GM18502 (cell line): ENCODE data around the gene SEC14L6.
"Not testable (repeated sequence)": the region's sequence is repeated elsewhere in the genome, so short reads cannot be mapped to it uniquely, and the experiment has no call there.

Experiments used
- ATAC-seq: cut with Tn5 transposase; IDR thresholded peaks from one replicate; pipeline ENCODE4 v1.9.1; 2021; ENCODE audit warnings: mild to moderate bottlenecking; ENCODE audit not compliant: unreplicated experiment, poor library complexity

Gene SEC14L6

DNA sequence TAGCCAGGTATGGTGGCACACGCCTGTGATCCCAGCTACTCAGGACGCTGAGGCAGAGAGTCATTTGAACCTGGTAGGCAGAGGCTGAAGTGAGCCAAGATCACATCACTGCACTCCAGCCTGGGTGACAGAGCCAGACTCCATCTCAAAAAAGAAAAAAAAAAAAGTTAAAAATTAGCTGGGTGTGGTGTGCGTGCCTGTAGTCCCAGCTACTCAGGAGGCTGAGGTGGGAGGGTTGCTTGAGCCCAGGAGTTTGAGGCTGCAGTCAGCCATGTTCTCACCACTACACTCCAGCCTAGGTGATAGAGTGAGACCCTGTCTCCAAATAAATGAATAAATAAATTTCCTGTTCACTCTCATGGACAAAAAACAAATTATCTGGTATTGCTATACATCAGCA, 5.0 kb downstream of the SEC14L6 start:
- ATAC-seq = not testable (repeated sequence)

DNA sequence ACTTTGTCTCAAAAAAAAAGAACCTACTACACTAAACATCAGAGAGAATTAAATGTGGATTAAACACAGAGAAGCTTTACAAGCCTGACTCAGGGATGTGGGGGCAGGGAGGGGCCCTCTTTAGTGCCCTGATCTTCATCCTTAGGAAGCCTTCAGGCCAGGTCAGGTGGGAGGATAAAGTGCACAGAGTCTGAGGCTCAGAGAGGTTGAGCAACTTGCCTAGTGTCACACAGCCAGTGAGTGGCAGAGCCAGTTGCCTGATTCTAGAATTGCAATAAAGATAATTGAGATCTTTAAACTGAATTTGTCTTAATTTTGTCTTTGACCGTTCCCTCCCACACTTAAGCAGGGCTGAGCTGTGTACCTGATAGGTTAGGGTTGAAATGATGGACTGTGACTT, 7.2 kb downstream of the SEC14L6 start:
- ATAC-seq = no peak

DNA sequence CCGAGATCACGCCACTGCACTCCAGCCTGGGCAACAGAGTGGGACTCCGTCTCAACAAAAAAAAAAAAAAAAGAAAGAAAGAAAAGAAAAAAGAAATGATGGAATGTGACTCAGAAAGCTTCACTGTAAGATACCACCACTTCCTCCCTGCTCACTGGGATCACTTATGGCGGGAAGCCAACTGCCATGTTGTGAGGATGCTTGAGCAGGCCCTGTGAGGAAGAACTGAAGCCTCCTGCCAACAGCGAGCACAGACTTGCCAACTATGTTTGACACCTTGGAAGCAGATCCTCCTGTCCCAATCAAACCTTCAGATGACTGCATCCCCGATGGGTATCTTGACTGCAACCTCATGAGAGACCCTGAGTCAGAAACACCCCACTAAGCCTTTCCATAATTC, 8.3 kb downstream of the SEC14L6 start:
- ATAC-seq = no peak

DNA sequence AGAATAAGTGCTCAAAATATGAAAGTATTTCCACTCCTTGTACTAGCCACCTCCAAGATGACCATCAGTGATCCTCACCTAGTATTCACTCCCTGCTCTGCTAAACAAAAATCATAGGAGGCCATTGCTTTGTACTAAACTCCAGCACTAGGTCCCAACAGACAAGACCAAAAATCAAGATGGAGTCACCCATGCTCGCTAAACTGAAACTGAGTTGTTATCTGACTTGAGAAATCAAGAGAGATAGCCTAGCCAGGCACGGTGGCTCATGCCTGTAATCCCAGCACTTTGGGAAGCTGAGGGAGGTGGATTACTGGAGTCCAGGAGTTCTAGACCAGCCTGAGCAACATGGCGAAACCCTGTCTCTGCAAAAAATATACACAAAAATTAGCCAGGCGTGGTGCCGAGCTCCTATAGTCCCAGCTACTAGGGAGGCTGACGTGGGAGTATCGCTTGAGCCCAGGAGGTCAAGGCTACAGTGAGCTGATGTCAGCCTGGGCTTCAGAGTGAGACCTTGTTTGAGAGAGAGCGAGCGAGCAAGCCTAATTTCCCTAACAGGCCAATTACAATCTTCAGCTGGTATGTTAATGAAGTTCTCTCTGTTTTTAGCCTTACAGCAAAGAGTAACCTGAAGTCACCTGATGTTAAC, 9.3 kb downstream of the SEC14L6 start:
- no peak for ATAC-seq

DNA sequence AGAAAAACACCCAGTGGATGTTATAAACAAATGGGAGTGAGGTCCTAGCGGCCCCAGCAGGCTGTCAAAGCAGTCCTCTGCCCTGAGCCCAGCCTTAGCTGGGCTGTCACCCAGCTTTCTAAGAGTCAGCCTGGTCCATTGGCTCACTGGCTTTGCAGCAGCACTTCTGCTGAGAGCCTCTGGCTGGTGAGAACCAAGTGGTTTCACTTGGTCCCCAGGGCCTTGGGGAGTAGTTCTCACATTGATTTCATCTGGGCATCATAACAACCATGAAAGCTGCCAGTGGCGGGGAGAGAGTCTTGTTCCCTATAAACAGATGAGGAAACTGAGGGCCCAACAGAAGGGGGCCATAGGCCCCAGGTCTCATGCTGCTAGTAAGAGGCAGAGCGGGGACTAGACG, 11.4 kb downstream of the SEC14L6 start:
- no peak for ATAC-seq

DNA sequence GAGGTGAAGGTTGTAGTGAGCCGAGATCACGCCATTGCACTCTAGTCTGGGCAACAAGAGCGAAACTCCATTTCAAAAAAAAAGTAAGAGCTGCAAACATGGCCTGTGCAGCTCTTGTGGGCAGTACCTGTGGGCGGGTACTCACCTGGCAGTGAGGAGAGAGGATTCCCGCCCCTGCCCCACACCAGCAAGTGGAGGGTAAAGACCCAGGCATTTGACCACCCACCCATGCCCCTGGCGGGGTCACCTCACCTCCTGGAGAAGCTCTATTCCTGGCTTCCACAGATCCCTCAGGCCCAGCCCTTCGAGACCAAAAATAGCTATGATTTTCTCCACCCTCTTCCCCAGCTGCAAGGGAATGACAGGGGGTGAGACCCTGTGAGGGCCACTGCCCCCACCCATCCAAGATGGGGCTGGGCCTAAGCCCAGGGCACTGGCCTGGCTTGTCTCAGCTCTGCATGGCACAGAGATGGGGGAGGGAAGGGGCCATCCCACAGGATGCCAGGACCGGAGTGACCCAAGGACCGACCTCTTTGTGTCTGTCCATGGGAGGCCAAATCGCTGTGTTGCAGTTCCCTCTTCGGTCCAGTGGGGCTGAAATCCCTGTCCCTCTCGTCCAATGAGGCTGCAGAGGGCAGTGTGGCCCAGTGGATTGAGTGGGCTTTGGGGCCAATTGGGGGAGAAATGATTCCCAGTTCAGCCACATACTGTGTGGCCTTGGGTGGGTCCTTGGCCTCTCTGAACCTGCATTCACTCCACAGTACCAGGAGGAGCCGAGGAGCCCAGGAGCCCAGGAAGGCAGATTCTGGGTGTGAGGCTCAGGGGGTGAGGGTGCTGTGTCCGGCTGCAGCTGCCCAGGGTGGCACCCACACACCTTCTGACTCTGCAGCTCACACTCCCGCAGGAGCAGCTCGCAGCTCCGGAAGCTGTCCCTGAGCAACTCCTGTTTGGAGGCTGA, 14.6 kb downstream of the SEC14L6 start:
- no peak for ATAC-seq

DNA sequence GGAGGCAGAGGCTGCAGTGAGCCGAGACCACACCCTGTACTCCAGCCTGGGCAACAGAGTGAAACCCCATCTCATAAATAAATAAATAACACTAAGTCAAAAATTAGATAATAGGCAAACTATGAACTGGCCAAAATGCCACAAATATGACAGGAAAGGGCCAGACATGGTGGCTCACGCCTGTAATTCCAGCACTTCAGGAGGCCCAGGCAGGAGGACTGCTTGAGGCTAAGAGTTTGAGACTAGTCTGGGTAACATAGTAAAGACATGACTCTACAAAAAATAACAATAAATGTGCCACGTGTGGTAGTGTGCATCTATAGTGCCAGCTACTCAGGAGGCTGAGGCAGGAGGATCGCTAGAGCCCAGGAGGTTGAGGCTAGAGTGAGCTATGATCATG, 19.9 kb downstream of the SEC14L6 start:
- ATAC-seq = no peak

DNA sequence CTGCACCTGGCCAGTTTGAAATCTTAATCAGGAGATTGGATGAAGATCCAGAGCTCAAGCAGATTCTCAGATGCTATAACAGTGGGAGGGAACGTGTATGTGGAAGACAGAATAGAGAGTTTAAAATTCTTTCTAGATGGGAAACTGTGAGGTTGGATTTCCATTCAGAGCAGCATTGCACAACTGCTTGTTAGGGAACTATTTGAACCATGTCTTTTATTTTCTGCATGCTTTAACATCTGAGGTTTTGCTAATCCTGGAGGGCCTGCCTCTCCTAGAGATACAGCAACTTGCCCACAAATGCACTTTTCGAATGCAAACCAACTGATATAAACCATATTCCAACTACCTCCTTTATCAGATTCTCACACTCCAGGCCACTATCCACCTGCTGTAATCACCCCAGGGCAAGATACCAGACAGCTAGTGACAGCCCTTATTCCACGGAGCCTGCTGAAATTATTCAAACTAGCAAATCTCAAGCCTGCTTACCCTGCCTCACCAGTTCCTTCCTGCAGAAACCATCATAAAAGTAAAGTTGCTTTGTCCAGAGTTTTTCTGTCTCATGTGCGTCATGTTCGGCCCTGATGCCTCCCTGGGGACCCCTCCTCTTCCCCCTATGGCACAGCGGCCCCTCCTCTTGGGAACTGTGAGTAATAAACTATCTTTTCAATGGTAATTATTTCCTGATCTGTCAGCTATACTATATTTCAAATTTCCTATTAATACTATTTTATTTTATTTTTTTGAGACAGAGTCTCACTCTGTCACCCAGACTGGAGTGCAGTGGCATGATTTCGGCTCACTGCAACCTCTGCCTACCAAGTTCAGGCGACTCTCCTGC, 22.7 kb downstream of the SEC14L6 start:
- no peak for ATAC-seq

DNA sequence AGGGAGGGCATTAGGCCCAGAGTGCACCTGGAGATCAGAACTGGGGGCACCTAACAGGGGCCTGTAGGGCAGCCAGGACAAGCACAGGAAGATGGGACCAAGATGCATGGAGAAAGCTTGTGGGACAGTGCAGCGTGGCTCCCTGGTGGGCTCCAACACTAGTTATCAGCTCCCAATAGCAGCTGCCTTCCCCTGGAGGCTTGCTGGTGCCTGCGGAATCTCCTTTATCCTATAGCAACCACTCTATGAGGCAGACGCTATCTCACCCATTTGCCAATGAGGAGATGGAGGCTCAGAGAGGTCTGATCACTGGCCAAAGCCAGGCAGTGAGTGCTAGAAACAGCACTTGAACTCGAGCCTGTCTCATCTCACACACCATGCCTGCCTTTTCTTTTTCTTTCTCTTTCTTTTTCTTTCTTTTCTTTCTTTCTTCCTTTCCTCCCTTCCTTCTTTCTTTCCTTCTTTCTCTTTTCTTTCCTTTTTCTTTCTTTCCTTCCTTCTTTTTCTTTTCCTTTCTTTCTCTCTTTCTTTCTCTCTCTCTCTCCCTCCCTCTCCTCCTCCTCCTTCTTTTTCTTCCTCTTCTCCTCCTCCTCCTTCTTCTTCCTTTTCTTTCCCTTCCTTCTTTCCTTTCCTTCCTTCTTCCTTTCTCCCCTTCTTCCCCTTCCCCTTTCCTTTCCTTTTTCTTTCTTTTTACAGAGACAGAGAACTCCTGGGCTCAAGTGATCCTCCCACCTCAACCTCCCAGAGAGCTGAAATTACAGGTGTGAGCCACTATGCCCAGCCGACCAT, 25.0 kb downstream of the SEC14L6 start:
- no peak for ATAC-seq

DNA sequence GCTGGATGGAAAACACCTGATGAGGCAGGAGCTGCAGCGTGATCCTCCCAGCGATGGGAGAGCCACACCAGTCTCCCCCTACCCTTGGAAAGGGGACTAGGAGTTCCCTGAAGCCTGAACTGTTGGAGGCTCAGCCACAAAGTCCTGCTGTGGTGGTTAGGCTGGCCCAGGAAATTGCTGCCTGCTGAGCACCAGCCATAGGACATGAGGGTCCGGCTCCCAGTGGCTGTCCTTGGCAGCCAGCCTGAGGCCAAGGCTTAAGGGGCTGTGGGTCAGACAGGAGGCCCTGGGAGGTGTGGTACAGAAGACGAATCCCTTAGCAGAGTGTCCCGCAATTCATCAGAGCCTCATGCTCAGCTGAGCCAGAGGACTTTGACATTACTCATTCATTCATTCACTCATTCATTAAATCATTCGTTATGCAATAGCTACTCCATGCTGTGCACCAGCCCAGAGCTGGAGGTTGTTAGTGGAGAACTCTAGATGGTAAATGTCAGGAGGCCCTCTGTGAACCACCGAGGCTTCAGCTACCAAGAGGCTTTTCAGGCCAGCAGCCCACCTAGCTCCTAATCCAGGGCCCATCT, 26.6 kb downstream of the SEC14L6 start:
- no peak for ATAC-seq

DNA sequence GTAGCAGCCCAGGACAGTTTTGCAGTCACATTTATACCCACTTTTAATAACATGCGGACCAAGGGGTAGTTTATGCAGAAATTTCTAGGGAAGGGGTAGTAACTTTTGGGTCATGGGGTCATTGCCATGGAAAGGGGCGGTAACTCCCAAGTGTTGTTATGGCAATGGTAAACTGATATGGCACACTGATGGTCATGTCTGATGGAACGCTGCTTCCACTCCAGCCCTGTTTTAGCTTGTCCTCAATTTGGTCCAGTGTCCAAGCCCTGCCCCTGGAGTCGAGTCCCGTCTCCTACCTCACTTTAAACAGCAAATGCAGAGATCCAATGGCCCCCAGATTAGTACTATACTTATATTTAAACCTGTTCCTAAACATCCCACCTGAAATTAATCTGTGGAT, 29.8 kb downstream of the SEC14L6 start:
- no peak for ATAC-seq

DNA sequence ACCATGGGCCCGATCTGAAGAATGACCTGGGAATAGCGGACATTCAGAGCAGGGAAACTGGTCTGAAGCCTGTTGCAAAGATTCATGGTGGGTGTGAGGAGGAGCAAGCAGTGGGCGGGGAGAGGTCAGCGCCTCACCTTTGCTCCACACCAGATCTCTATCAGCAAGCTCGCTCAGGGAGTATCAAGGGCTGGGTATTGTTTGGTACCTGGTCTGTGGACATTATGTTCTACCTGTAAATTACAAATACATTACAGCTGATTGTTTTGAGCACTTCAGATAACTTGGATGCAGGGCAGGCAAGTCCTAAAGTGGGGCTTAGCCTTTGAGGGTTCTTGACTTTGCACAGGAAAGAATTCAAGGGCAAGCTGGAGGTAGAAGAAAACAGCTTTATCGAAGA, 30.3 kb downstream of the SEC14L6 start:
- no peak for ATAC-seq

DNA sequence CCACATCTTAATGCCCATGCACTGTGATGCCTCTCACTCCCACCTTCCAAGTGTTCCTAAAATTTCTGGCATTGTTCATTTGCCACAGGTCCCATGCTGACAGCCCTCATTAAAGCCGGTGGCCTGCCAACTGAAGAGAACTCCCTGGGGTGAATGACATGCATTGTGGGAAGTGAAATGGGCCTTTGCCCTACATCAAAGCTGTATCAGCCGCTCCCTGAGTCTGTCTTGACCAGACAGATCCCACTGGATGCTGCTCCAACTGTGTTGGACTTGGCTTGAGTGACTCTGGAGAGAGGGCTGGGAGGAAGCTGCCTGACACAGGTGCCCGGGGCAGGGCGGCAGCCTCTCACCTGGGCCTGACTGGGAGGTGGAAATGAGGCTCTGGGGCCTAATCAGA, 32.3 kb downstream of the SEC14L6 start:
- ATAC-seq = no peak

DNA sequence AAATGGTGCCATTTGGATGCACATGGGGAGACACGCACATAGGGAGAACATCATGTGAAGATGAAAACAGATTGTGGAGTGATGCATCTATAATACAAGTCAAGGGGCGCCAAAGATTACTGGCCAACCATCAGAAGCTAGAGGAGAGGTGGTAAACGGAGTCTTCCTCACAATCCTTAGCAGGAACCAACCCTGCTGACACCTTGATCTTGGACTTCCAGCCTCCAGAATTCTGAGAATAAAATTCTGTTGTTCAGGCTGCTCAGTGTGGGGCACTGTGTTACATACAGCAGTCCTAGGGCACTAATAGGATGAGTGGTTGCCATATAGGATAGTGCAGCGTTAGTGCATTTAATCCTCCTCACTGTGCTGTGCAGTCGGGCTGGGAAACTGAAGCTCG, 33.1 kb downstream of the SEC14L6 start:
- no peak for ATAC-seq

DNA sequence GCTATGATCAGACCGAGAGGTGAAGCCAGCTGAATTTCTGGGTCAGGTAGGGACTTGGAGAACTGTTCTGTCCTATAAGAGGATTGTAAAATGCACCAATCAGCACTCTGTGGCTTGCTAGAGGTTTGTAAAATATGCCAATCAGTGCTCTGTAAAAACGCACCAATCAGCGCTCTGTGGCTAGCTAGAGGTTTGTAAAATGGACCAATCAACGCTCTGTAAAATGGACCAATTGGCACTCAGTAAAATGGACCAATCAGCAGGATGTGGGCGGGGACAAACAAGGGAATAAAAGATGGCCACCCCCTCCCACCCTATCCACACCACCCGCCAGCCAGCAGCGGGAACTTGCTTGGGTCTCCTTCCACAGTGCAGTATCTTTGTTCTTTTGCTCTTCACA, 34.6 kb downstream of the SEC14L6 start:
- ATAC-seq = no peak

DNA sequence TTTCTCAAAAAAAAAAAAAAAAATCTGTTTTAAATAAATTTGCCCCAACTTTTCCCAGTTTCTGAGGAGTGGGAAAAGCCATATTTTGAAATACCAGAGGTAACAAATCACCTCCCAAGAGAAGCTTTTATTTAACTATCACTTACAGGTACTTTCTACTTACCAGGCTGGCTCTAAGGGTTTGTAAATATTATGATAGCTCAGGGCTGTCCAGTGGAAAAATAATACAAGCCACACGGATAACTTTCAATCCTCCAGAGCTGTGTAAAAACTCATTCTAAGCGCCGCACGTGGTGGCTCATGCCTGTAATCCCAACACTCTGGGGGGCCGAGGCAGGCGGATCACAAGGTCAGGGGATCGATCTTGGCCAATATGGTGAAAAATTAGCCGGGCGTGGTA, 35.4 kb downstream of the SEC14L6 start:
- no peak for ATAC-seq

DNA sequence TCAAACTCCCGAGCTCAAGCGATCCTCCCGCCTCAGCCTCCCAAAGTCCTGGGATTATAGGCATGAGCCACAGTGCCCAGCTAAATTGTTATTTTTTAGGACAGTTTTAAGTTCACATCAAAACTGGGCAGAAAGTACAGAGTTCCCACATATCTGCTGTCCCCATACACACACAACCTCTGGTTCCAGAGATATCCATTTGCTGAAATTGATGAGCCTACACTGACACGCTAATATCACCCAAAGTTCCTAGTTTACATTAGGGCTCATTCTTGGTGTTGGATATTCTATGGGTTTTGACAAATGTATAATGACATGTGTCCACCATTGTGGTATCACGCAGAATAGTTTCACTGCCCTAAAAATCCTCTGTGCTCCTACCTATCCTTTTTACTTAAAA, 38.3 kb downstream of the SEC14L6 start:
- ATAC-seq = no peak

DNA sequence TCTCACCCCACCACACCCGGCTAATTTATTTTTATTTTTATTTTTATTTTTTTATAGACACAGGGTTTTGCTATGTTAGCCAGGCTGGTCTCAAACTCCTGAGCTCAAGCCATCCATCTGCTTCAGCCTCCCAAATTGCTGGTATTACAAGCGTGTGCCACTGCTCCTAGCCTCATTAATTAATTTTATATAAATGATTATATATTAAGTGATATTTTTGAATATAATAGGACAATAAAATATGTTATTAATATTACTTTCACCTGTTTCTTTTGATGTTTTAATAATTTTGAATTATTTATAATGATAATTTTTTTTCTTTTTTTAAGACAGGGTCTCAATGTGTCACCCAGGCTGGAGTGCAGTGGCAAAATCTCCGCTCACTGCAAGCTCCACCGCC, 38.9 kb downstream of the SEC14L6 start:
- ATAC-seq = no peak

DNA sequence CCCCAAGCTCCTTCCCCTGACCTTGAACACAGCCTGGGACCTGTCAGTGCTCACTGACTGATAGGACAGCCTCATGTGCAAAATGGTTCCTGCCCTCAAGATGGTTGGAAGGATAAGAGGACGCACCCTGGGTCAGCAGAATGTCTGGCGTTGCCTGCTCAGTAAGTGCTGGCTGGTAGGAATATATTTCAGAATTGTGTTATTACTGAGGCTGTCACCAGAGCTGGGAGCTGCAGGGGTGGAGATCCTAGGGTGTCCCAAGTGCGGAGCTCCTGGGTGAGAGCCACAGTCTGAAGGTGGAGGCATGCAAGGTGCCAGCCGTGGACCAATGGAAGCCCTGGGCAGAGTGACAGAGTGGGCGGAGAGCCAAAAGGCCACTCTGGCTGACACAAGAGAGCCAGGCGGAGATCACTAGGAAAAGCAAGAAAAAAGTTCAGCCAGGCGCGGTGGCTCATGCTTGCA, 40.0 kb downstream of the SEC14L6 start:
- ATAC-seq = no peak

DNA sequence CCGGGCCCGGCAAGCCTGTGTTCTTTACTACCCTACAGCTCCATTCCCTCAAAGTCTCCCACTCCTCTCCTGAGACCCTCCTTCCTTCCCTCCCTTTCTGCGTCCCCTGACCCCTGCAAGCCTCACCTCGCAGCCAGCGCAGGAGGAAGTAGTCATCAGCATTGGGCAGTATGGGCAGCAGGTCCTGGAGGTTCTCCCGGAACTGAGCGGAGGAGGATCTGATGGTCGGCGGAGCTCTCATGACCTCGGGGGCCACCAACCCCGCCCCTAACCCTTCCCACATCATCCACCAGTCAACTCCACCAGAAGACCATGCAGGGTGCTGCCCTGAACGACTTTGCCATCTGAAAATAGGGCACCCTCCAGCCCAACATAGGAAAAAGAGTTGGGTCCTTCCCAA, 43.0 kb downstream of the SEC14L6 start:
- no peak for ATAC-seq
